ENCODE data around the gene UBR1. TPM values are rescaled to one million over a fixed set of nuclear protein-coding genes. Genes with fewer than 3 reads are reported as not detected.

The UBR1 gene
- total RNA-seq, 4 donors from 2014 or later: 32.6 to 57.4 (median 39.3) TPM

GRCh38 chr15:43052860-43053259, 53.0 kb downstream of the UBR1 start:
- no peak for TF ChIP-seq CTCF (IDR thresholded peaks at IDR 0.05; ENCODE audit: low read depth)

- TF ChIP-seq CTCF (IDR thresholded peaks at IDR 0.05; ENCODE audit: low read depth): no peak
Measured at GRCh38 chr15:43048935-43049334, 56.9 kb downstream of the UBR1 start.

- no peak for TF ChIP-seq CTCF (IDR thresholded peaks at IDR 0.05; ENCODE audit: low read depth)
Measured at GRCh38 chr15:43046484-43046883, 59.4 kb downstream of the UBR1 start.

GRCh38 chr15:43042885-43043284, 63.0 kb downstream of the UBR1 start:
- TF ChIP-seq CTCF (IDR thresholded peaks at IDR 0.05; ENCODE audit: low read depth): no peak

GRCh38 chr15:43029476-43029875, 76.4 kb downstream of the UBR1 start:
- no peak for TF ChIP-seq CTCF (IDR thresholded peaks at IDR 0.05; ENCODE audit: low read depth)

GRCh38 chr15:43025150-43025549, 80.7 kb downstream of the UBR1 start:
- TF ChIP-seq CTCF (IDR thresholded peaks at IDR 0.05; ENCODE audit: low read depth): no peak

GRCh38 chr15:43009206-43009605, 96.6 kb downstream of the UBR1 start:
- no peak for TF ChIP-seq CTCF (IDR thresholded peaks at IDR 0.05; ENCODE audit: low read depth)

All from subcutaneous adipose tissue (tissue), 4 donors.